ENCODE results near the gene TAF4B. TPM values are rescaled to one million over a fixed set of nuclear protein-coding genes. Genes with fewer than 3 reads are reported as not detected.

The TAF4B gene
- total RNA-seq, 6 donors from 2014 or later: 2.9 to 9.7 (median 6.4) TPM

DNA sequence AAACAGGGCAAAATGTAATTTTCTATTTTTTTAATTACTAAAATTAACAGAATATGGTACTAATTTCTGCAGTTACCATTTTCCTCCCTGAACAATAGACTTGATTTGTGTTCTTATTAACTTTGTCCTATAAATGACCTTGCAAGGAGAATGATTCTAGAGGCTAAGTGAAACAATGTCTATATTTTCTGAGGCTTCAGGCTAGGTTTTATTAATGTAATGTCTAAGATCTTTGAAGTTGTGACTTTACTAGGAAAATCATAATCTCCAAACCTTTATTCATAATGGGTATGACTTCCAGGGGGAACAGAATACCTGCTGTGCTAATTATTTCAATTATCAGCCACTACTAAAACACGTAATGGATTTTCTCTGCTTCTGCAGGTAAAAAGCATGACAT lies 94.4 kb downstream of the TAF4B start:
- no peak overlapping the region for H3K4me3 ChIP-seq
- no peak for DNase-seq
- no peaks in the 10 kb centered on the region for H3K36me3 ChIP-seq
- no peaks in the 10 kb centered on the region for H3K27me3 ChIP-seq
- H3K27ac ChIP-seq: no peak overlapping the region
- no peak for ATAC-seq (ENCODE audit: low FRiP score in 2 of 2)
- TF ChIP-seq, protein P1, sequence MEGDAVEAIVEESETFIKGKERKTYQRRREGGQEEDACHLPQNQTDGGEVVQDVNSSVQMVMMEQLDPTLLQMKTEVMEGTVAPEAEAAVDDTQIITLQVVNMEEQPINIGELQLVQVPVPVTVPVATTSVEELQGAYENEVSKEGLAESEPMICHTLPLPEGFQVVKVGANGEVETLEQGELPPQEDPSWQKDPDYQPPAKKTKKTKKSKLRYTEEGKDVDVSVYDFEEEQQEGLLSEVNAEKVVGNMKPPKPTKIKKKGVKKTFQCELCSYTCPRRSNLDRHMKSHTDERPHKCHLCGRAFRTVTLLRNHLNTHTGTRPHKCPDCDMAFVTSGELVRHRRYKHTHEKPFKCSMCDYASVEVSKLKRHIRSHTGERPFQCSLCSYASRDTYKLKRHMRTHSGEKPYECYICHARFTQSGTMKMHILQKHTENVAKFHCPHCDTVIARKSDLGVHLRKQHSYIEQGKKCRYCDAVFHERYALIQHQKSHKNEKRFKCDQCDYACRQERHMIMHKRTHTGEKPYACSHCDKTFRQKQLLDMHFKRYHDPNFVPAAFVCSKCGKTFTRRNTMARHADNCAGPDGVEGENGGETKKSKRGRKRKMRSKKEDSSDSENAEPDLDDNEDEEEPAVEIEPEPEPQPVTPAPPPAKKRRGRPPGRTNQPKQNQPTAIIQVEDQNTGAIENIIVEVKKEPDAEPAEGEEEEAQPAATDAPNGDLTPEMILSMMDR (IDR thresholded peaks at IDR 0.05): no peak
- TF ChIP-seq POLR2A (IDR thresholded peaks at IDR 0.05): no peak
- WGBS, 2 donors: 85 to 96% methylated on average over 1 of the region's 1 CpG
- H3K4me1 ChIP-seq: no peaks in the 10 kb centered on the region
- no peaks in the 10 kb centered on the region for H3K9me3 ChIP-seq

DNA sequence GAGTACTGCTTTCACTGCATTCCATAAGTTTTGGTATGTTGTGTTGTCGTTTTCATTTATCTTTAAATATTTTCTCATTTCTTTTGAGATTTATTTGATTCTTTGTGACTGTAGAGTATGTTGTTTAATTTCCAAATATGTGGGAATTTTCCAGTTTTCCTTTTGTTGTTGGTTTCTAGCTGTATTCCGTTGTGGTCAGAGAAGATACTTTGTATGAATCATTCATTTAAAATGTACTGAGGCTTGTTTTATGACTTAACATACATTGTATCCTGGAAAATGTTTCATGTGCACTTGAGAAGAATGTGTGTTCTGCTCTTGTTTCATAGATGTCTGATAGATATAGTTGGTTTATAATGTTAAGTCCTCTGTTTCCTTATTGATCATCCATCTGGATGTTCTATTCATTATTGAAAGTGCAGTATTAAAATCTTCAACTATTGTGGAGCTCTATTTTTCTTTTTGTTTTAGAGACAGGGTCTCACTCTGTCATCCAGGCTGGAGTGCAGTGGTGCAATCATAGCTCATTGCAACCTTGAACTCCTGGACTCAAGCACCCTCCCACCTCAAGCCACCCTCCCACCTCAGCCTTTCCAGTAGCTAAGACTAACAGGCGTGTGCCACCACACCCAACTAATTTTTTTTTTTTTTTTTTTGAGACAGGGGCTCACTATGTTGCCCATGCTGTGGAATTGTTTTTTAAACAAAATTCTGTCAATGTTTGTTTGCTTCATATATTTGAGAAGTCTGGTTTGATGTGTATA lies 96.8 kb downstream of the TAF4B start:
- Histone ChIP-seq H3K27me3 (no peaks in the 10 kb centered on the region), H3K4me1 (no peaks in the 10 kb centered on the region), H3K4me3 (no peak overlapping the region), H3K9me3 (no peaks in the 10 kb centered on the region), H3K36me3 (no peaks in the 10 kb centered on the region), H3K27ac (no peak overlapping the region)
- TF ChIP-seq POLR2AphosphoS5 (IDR thresholded peaks at IDR 0.05): no peak
- TF ChIP-seq, protein P1 (IDR thresholded peaks at IDR 0.05): no peak
- TF ChIP-seq EP300 (IDR thresholded peaks at IDR 0.05): no peak
- no peak for TF ChIP-seq POLR2A (IDR thresholded peaks at IDR 0.05)
- WGBS, 2 donors: 91 to 97% methylated on average over 3 of the region's 3 CpGs
- DNase-seq: no peak
- no peak for ATAC-seq (ENCODE audit: low FRiP score in 2 of 2)

DNA sequence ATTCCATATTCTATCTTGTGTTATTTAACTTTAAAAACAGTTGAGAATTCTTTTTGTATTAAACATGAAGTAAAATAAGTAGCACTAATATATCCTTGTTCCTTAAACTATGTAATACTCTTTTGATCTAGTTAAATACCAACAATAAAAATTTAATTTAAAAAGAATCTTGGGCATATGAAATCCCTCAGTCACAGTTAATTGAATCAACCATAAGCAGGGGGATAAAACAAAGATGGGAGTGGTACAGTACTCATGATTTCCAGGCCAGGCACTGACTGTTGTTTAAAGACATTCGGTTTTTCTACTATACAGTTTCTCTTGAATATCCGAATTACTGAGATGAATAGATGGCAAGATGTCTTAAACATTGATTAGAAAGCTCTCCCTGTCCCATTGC lies 99.5 kb downstream of the TAF4B start:
- TF ChIP-seq POLR2AphosphoS5 (IDR thresholded peaks at IDR 0.05) (no peak), POLR2A (IDR thresholded peaks at IDR 0.05) (no peak), EP300 (IDR thresholded peaks at IDR 0.05) (no peak)
- TF ChIP-seq, protein P1 (IDR thresholded peaks at IDR 0.05): no peak
- Histone ChIP-seq H3K4me1 (no peaks in the 10 kb centered on the region), H3K4me3 (no peak overlapping the region), H3K9me3 (no peaks in the 10 kb centered on the region), H3K27ac (no peak overlapping the region), H3K36me3 (no peaks in the 10 kb centered on the region), H3K27me3 (no peaks in the 10 kb centered on the region)
- ATAC-seq (ENCODE audit: low FRiP score in 2 of 2): no peak
- no peak for DNase-seq
- WGBS, 2 donors: 80 to 84% methylated on average over 2 of the region's 2 CpGs

DNA sequence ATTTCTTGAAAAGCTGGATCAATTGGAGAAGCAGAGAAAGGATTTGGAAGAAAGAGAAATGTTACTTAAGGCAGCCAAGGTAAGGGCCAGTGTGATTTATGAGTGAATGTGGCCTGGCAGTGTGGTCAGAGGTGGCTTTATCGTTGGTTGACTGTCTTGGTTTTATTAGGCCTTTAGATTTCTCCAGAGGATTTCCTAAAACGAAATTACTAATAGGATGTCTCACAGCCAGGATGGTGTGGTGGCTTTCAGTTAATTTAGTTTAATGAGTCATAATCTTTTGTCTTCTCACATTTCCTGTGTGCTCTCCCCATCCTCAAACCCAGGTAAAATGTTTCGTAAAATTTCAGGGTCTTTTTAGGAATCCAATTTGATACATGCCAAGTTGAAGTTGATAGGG lies 100.8 kb downstream of the TAF4B start:
- H3K9me3 ChIP-seq: no peaks in the 10 kb centered on the region
- DNase-seq (no peak), ATAC-seq (ENCODE audit: low FRiP score in 2 of 2) (no peak)
- H3K27ac ChIP-seq: no peak overlapping the region
- WGBS, 2 donors: 78% methylated on average over 3 of the region's 3 CpGs
- H3K27me3 ChIP-seq: no peaks in the 10 kb centered on the region
- no peak for TF ChIP-seq POLR2AphosphoS5 (IDR thresholded peaks at IDR 0.05)
- no peak for TF ChIP-seq POLR2A (IDR thresholded peaks at IDR 0.05)
- TF ChIP-seq, protein P1 (IDR thresholded peaks at IDR 0.05): no peak
- no peak for TF ChIP-seq EP300 (IDR thresholded peaks at IDR 0.05)
- H3K36me3 ChIP-seq: no peaks in the 10 kb centered on the region
- no peaks in the 10 kb centered on the region for H3K4me1 ChIP-seq
- no peak overlapping the region for H3K4me3 ChIP-seq

DNA sequence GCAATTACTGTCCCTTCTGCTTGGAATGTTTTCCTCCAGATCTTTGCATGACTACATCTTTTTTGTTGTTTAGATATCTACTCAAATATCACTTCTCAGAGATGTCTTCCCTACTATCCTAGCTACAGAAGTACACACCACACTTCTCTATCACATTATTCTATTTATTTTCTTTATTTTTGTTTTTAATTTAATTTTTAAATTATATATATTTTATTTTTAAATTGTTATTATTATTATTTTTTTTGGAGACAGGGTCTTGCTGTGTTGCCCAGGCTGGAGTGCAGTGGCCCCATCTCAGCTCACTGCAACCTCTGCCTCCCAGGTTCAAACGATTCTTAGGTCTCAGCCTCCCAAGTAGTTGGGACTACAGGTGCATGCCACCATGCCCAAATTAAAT lies 106.7 kb downstream of the TAF4B start:
- H3K4me3 ChIP-seq: no peak overlapping the region
- H3K9me3 ChIP-seq: no peaks in the 10 kb centered on the region
- DNase-seq (no peak), ATAC-seq (ENCODE audit: low FRiP score in 2 of 2) (no peak)
- no peaks in the 10 kb centered on the region for H3K27me3 ChIP-seq
- no peaks in the 10 kb centered on the region for H3K4me1 ChIP-seq
- H3K27ac ChIP-seq: no peak overlapping the region
- no peaks in the 10 kb centered on the region for H3K36me3 ChIP-seq
- TF ChIP-seq EP300 (IDR thresholded peaks at IDR 0.05) (no peak), POLR2AphosphoS5 (IDR thresholded peaks at IDR 0.05) (no peak), POLR2A (IDR thresholded peaks at IDR 0.05) (no peak)
- TF ChIP-seq, protein P1 (IDR thresholded peaks at IDR 0.05): no peak
- 89 to 100% methylated on average over 1 of the region's 1 CpG for WGBS, 2 donors

Measured in upper lobe of left lung (tissue), 6 donors.